ENCODE data around the gene DNMT1. TPM values are rescaled to one million over a fixed set of nuclear protein-coding genes. Genes with fewer than 3 reads are reported as not detected.

Gene DNMT1
- total and polyA plus RNA-seq, 2 experiments from 2014 or later: 78.2 to 106 TPM

- no peak for DNase-seq (ENCODE audit: low read depth in 1 of 2, low spot score in 1 of 2)
- H3K27me3 ChIP-seq: peaks cover 36% of the 10 kb centered on the region
- no peaks in the 10 kb centered on the region for H3K4me1 ChIP-seq (ENCODE audit: low read depth)
- H3K27ac ChIP-seq: no peak overlapping the region
- H3K36me3 ChIP-seq: no peaks in the 10 kb centered on the region
- no peaks in the 10 kb centered on the region for H3K9me3 ChIP-seq (ENCODE audit: low read depth)
- TF ChIP-seq CTCF (IDR thresholded peaks at IDR 0.05; ENCODE audit: low read depth, low read length): no peak
- no peak overlapping the region for H3K4me3 ChIP-seq
These were observed 110.8 kb downstream of the DNMT1 start for GRCh38 chr19:10083911-10084310.

Other genes starting within 250 kb of the DNMT1 start
- gene COL5A3, start 184.4 kb downstream of the DNMT1 start, total RNA-seq: not detected in 2 replicates
- 0.24 TPM in 1 of 2 replicates, not detected in the other for gene COL5A3, start 184.4 kb downstream of the DNMT1 start, polyA plus RNA-seq
- not detected in 2 replicates for gene RDH8, start 181.5 kb downstream of the DNMT1 start, total RNA-seq
- gene RDH8, start 181.5 kb downstream of the DNMT1 start, polyA plus RNA-seq: not detected in 2 replicates
- 3.4 and 7.8 TPM in 2 replicates for gene SHFL, start 108.6 kb downstream of the DNMT1 start, total RNA-seq
- gene SHFL, start 108.6 kb downstream of the DNMT1 start, polyA plus RNA-seq: 2.2 and 4.8 TPM in 2 replicates
- gene ANGPTL6, start 92.3 kb downstream of the DNMT1 start, total RNA-seq: 0.51 and 0.88 TPM in 2 replicates
- 0.62 and 0.75 TPM in 2 replicates for gene ANGPTL6, start 92.3 kb downstream of the DNMT1 start, polyA plus RNA-seq
- 51.0 and 67.3 TPM in 2 replicates for gene PPAN, start 88.6 kb downstream of the DNMT1 start, total RNA-seq
- gene PPAN, start 88.6 kb downstream of the DNMT1 start, polyA plus RNA-seq: 42.9 and 47.1 TPM in 2 replicates
- gene P2RY11, start 83.3 kb downstream of the DNMT1 start, total RNA-seq: 13.7 and 19.4 TPM in 2 replicates
- gene P2RY11, start 83.3 kb downstream of the DNMT1 start, polyA plus RNA-seq: 13.1 and 14.1 TPM in 2 replicates
- 353 and 384 TPM in 2 replicates for gene EIF3G, start 75.1 kb downstream of the DNMT1 start, total RNA-seq
- 206 and 223 TPM in 2 replicates for gene EIF3G, start 75.1 kb downstream of the DNMT1 start, polyA plus RNA-seq
- 5.7 and 7.7 TPM in 2 replicates for gene S1PR2, start 36.4 kb upstream of the DNMT1 start, total RNA-seq
- 1.8 and 2.1 TPM in 2 replicates for gene S1PR2, start 36.4 kb upstream of the DNMT1 start, polyA plus RNA-seq
- 119 and 129 TPM in 2 replicates for gene MRPL4, start 57.3 kb upstream of the DNMT1 start, total RNA-seq
- 78.5 and 81.2 TPM in 2 replicates for gene MRPL4, start 57.3 kb upstream of the DNMT1 start, polyA plus RNA-seq
- 0.18 and 0.57 TPM in 2 replicates for gene ICAM1, start 76.2 kb upstream of the DNMT1 start, total RNA-seq
- 0.50 and 0.77 TPM in 2 replicates for gene ICAM1, start 76.2 kb upstream of the DNMT1 start, polyA plus RNA-seq
- 21.8 and 23.4 TPM in 2 replicates for gene ICAM4, start 92.0 kb upstream of the DNMT1 start, total RNA-seq
- 19.0 and 24.0 TPM in 2 replicates for gene ICAM4, start 92.0 kb upstream of the DNMT1 start, polyA plus RNA-seq
- 22.9 and 53.0 TPM in 2 replicates for gene ICAM5, start 95.0 kb upstream of the DNMT1 start, total RNA-seq
- 21.0 and 31.9 TPM in 2 replicates for gene ICAM5, start 95.0 kb upstream of the DNMT1 start, polyA plus RNA-seq
- gene ZGLP1, start 114.9 kb upstream of the DNMT1 start, total RNA-seq: 4.1 and 9.3 TPM in 2 replicates
- gene ZGLP1, start 114.9 kb upstream of the DNMT1 start, polyA plus RNA-seq: 6.2 and 12.2 TPM in 2 replicates
- 28.9 and 42.9 TPM in 2 replicates for gene FDX2, start 121.1 kb upstream of the DNMT1 start, total RNA-seq
- gene FDX2, start 121.1 kb upstream of the DNMT1 start, polyA plus RNA-seq: 40.9 and 70.9 TPM in 2 replicates
- gene RAVER1, start 138.6 kb upstream of the DNMT1 start, total RNA-seq: 46.9 and 56.2 TPM in 2 replicates
- 68.2 and 71.2 TPM in 2 replicates for gene RAVER1, start 138.6 kb upstream of the DNMT1 start, polyA plus RNA-seq
- 2.9 and 9.0 TPM in 2 replicates for gene ICAM3, start 144.7 kb upstream of the DNMT1 start, total RNA-seq
- gene ICAM3, start 144.7 kb upstream of the DNMT1 start, polyA plus RNA-seq: 8.6 and 12.7 TPM in 2 replicates
- gene TYK2, start 185.6 kb upstream of the DNMT1 start, total RNA-seq: 126 and 135 TPM in 2 replicates
- 142 and 148 TPM in 2 replicates for gene TYK2, start 185.6 kb upstream of the DNMT1 start, polyA plus RNA-seq
- gene CDC37, start 208.6 kb upstream of the DNMT1 start, total RNA-seq: 240 and 298 TPM in 2 replicates
- gene CDC37, start 208.6 kb upstream of the DNMT1 start, polyA plus RNA-seq: 229 and 233 TPM in 2 replicates
- 1.0 and 2.5 TPM in 2 replicates for gene PDE4A, start 225.6 kb upstream of the DNMT1 start, total RNA-seq
- 2.4 and 3.4 TPM in 2 replicates for gene PDE4A, start 225.6 kb upstream of the DNMT1 start, polyA plus RNA-seq

Measured in cardiac muscle cell (in vitro differentiated cells and primary cell).